HG02973 (cell line): Measurements from ENCODE around the gene SP6.

Experiments used
- ATAC-seq: cut with Tn5 transposase; IDR thresholded peaks from one replicate; pipeline ENCODE4 v1.9.1; 2021; ENCODE audit warnings: moderate library complexity; ENCODE audit not compliant: unreplicated experiment

Gene SP6

GRCh38 chr17:47879776-47880454 is 29.0 kb upstream of the SP6 start:
- ATAC-seq = no peak

GRCh38 chr17:47879028-47879585 is 28.1 kb upstream of the SP6 start:
- ATAC-seq = no peak

GRCh38 chr17:47878203-47879027 is 27.5 kb upstream of the SP6 start:
- no peak for ATAC-seq

- no peak for ATAC-seq
These were observed 26.5 kb upstream of the SP6 start for GRCh38 chr17:47877368-47878034.

GRCh38 chr17:47875011-47875985 is 24.3 kb upstream of the SP6 start:
- ATAC-seq = no peak

GRCh38 chr17:47873200-47874090 is 22.5 kb upstream of the SP6 start:
- no peak for ATAC-seq

- no peak for ATAC-seq
These were observed 21.7 kb upstream of the SP6 start for GRCh38 chr17:47872651-47873161.

- no peak for ATAC-seq
These were observed 21.2 kb upstream of the SP6 start for GRCh38 chr17:47872019-47872650.

GRCh38 chr17:47871048-47871447 is 20.1 kb upstream of the SP6 start:
- no peak for ATAC-seq

GRCh38 chr17:47870056-47870455 is 19.1 kb upstream of the SP6 start:
- no peak for ATAC-seq

- ATAC-seq = no peak
These were observed 18.2 kb upstream of the SP6 start for GRCh38 chr17:47869114-47869513.

- ATAC-seq = no peak
These were observed 17.0 kb upstream of the SP6 start for GRCh38 chr17:47867813-47868533.

- no peak for ATAC-seq
These were observed 16.0 kb upstream of the SP6 start for GRCh38 chr17:47866941-47867340.

- ATAC-seq = no peak
These were observed 13.8 kb upstream of the SP6 start for GRCh38 chr17:47864791-47865216.

- no peak for ATAC-seq
These were observed 11.9 kb upstream of the SP6 start for GRCh38 chr17:47862621-47863440.

GRCh38 chr17:47860386-47860785 is 9.4 kb upstream of the SP6 start:
- ATAC-seq = no peak
